NT2/D1 (cell line): ENCODE data around the gene XYLT1.

ENCODE experiments used
- DNase-seq: peaks from one replicate; pipeline ENCODE4 v3.0.0-alpha.2; 2011; ENCODE audit warnings: low read depth, low spot score
- H3K27me3 ChIP-seq: 2 replicates; pipeline ENCODE4 v1.6.0; 2011; ENCODE audit warnings: mild to moderate bottlenecking; ENCODE audit not compliant: insufficient read length, insufficient read depth
- H3K36me3 ChIP-seq: 2 replicates; pipeline ENCODE4 v1.6.1; 2011; ENCODE audit warnings: mild to moderate bottlenecking, low read length, mixed read lengths; ENCODE audit not compliant: insufficient read depth, insufficient read length
- H3K4me1 ChIP-seq: 2 replicates; pipeline ENCODE4 v1.5.1; 2011; ENCODE audit not compliant: insufficient read depth, insufficient read length
- H3K4me3 ChIP-seq: 2 replicates; pipeline ENCODE4 v1.5.1; 2011; ENCODE audit warnings: low read depth; ENCODE audit not compliant: insufficient read length
- H3K9ac ChIP-seq: 2 replicates; pipeline ENCODE4 v1.6.0; 2011; ENCODE audit warnings: low read depth; ENCODE audit not compliant: insufficient read length
- H3K9me3 ChIP-seq: 2 replicates; pipeline ENCODE4 v1.5.1; 2011; ENCODE audit warnings: mild to moderate bottlenecking, low read length; ENCODE audit not compliant: insufficient read depth
- SUZ12 ChIP-seq: IDR thresholded peaks from 2 replicates; pipeline ENCODE4 v1.6.1; 2011; ENCODE audit not compliant: insufficient read length, insufficient read depth; ENCODE audit errors: extremely low read depth
- YY1 ChIP-seq: IDR thresholded peaks from 2 replicates; pipeline ENCODE4 v1.6.1; 2011; ENCODE audit not compliant: insufficient read length, insufficient read depth
- ZNF274 ChIP-seq: IDR thresholded peaks from 2 replicates; pipeline ENCODE4 v1.6.1; 2011; ENCODE audit warnings: mild to moderate bottlenecking, low read depth, low read length

The XYLT1 gene

DNA sequence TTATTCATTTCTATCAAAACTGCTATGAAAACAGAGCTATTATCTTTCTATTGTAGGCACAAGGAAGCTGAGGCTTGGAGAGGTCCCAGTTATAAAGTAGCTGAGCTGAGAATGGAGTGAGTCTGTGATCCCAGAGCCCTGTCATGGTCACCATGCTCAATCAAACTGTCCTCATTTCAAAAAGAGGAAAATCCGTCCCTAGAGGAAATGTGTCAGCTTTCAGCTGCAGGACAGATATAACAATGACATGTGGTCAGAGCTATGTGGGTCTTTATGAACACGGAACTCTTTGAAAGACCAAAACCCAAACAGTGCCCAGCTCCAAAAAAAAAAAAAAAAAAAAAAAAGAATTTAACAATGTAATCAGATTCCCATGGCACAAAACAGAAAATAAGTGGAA, 266.1 kb downstream of the XYLT1 start:
- Histone ChIP-seq H3K27me3 (no peaks in the 10 kb centered on the region), H3K4me1 (peaks cover 6% of the 10 kb centered on the region), H3K9me3 (no peaks in the 10 kb centered on the region), H3K36me3 (no peaks in the 10 kb centered on the region), H3K4me3 (no peak overlapping the region), H3K9ac (no peak overlapping the region)
- no peak for TF ChIP-seq SUZ12
- no peak for TF ChIP-seq ZNF274
- TF ChIP-seq YY1, result no peak
- no peak for DNase-seq

DNA sequence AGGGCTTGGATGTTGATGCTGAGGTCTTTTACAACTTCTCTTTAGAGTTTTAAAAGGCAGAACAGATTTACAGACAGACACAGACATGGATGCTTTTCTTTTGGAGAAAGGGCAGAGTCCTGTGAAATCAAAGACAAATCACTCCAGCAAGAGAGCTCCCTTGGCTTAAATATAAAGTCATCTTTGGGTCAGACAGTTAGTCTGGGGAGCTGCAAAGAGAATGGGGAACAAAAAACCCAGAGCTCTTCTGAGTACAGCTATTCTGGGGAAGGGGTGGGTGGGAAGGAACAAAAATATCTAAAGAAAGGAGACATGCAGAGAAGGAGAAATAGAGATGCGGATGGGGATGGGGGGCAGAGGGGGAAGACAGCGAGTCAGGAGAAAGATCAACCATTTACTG, 266.6 kb downstream of the XYLT1 start:
- Histone ChIP-seq H3K9ac (no peak overlapping the region), H3K4me1 (peaks cover 6% of the 10 kb centered on the region), H3K9me3 (no peaks in the 10 kb centered on the region), H3K27me3 (no peaks in the 10 kb centered on the region), H3K4me3 (no peak overlapping the region), H3K36me3 (no peaks in the 10 kb centered on the region)
- TF ChIP-seq ZNF274, result no peak
- TF ChIP-seq SUZ12, result no peak
- TF ChIP-seq YY1, result no peak
- no peak for DNase-seq

DNA sequence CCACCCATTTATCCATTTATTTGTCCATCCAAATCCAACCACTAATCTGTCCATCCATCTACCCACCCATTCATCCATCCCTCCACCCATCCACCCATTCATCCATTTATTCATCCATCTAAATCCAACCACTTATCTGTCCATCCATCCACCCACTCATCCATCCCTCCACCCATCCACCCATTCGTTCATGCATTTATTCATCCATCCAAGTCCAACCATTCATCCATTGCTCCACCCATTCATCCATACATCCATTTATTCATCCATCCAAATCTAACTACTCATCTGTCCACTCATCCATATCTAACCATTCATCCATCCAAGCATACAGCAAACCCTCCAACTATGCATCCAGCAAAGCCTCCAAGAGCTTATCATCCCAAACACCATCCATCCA, 267.3 kb downstream of the XYLT1 start:
- no peak for TF ChIP-seq ZNF274
- no peak for TF ChIP-seq YY1
- no peak for TF ChIP-seq SUZ12
- Histone ChIP-seq H3K36me3 (no peaks in the 10 kb centered on the region), H3K9ac (no peak overlapping the region), H3K9me3 (no peaks in the 10 kb centered on the region), H3K27me3 (no peaks in the 10 kb centered on the region), H3K4me3 (no peak overlapping the region), H3K4me1 (peaks cover 6% of the 10 kb centered on the region)
- no peak for DNase-seq

DNA sequence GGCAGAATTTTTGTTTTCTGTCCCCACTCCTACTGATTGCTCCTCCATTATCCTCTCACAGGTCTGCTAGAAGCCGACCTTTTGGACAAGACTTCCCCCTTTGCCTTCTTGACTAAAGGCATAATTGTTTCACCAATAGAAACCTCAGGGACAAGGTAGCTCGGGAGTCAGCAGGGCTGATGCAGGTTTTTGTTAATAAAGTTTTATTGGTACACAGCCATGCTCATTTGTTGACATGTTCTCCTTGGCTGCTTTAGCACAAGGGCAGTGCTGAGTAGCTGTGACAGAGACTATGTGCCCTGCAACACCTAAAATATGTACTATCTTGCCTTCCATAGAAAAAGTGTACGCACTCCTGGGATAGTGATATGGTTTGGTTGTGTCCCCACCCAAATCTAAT, 271.6 kb downstream of the XYLT1 start:
- Histone ChIP-seq H3K36me3 (peaks cover 9% of the 10 kb centered on the region), H3K27me3 (no peaks in the 10 kb centered on the region), H3K9ac (no peak overlapping the region), H3K4me1 (no peaks in the 10 kb centered on the region), H3K9me3 (no peaks in the 10 kb centered on the region), H3K4me3 (no peak overlapping the region)
- no peak for DNase-seq
- no peak for TF ChIP-seq YY1
- TF ChIP-seq SUZ12, result no peak
- TF ChIP-seq ZNF274, result no peak

DNA sequence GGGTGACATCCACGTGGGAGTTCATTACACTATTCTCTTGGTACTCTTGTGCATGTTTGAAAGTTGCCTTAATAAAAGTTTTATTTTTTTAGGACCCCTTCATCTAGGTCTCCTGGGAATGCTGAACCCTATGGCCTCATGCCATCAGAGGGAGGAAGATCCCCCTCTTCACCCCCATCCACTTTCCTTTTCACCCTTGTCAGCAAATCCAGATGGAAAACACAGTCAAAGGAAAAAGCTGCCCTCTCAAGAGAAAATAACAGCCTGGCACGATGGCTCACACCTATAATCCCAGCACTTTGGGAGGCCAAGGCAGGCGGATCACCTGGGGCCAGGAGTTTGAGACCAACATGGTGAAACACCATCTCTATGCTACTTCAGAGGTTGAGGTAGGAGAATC, 274.2 kb downstream of the XYLT1 start:
- no peak for TF ChIP-seq SUZ12
- H3K4me3 ChIP-seq, result no peak overlapping the region
- peaks cover 3% of the 10 kb centered on the region for H3K4me1 ChIP-seq
- H3K27me3 ChIP-seq, result no peaks in the 10 kb centered on the region
- DNase-seq, result no peak
- peaks cover 9% of the 10 kb centered on the region for H3K36me3 ChIP-seq
- H3K9ac ChIP-seq, result no peak overlapping the region
- no peaks in the 10 kb centered on the region for H3K9me3 ChIP-seq

DNA sequence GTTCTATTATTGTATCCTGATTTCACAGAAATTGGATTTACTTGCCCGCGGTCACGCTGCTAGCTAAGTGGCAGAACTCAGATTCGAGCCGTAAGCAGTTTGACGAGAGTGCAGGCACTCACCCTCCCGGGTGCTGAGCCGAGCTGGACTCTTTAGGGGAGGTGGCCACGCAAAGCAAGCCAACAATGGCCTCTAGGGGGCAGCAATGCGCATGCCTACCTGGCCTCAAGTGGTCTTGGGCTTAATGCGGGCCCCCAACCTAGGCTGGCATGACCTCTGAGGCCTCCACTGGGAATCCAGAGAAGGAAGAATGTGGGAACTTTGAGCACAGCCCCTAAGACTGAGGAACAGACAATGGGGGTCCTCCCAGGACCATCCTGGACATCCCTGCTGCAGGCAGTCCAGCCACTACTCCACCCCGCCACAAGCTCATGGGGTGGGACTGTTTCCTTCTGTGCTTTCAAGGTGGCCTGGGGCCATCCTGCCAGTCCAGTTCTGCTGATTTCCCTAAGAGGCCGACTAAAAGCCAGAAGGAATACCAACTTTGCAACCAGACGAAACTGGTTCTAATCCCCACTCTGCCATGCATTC, 276.5 kb downstream of the XYLT1 start:
- TF ChIP-seq YY1 (no peak), SUZ12 (no peak), ZNF274 (no peak)
- Histone ChIP-seq H3K36me3 (peaks cover 9% of the 10 kb centered on the region), H3K27me3 (no peaks in the 10 kb centered on the region), H3K4me1 (peaks cover 3% of the 10 kb centered on the region), H3K4me3 (no peak overlapping the region), H3K9me3 (no peaks in the 10 kb centered on the region), H3K9ac (no peak overlapping the region)
- DNase-seq, result peak; percentile 69

DNA sequence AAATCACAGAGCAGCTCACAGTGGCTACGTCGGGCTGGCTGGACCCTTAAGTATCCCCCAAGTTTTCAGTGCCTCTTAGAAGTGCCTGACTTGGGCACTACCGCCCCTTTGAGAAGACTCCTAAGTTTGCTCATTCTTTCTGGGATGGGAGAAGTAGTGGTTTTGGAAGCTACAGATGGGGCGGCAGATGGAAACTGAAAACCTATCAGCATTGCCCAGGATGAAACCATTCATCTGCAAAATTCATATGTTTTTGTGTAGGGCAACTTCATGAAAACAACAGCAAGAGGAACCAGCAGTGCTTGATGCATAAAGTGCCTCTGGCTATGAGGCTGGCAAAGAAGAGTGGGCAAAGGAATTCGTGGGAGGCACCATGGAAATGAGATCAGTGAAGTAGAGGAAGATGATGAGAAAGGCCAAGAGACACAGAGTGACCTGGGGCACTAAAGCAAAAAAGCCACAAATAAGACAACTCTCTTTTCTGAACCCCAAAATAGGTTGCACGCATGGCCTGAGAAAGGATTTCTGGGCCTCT, 277.1 kb downstream of the XYLT1 start:
- no peak for DNase-seq
- peaks cover 3% of the 10 kb centered on the region for H3K4me1 ChIP-seq
- no peaks in the 10 kb centered on the region for H3K27me3 ChIP-seq
- peaks cover 9% of the 10 kb centered on the region for H3K36me3 ChIP-seq
- TF ChIP-seq ZNF274 (no peak), YY1 (no peak), SUZ12 (no peak)
- H3K4me3 ChIP-seq, result no peak overlapping the region
- H3K9ac ChIP-seq, result no peak overlapping the region
- H3K9me3 ChIP-seq, result no peaks in the 10 kb centered on the region

DNA sequence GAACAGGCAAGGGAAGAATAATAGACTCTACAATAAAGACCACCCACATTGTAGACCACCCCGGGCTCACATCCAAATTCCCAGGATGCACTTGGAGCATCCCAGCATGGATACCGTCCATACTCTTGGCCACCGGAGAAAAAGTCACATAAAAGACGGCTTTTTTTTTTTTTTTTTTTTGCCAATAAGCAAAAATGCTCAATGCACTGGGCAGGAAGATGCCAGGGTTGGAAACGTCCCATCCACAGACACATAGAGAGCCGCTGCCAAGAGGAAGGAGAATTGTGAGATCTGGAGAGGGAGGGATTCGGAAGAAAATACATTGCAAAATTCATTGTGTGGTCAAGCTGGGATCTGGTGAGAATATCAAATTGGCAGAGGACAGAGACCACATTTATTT, 286.7 kb downstream of the XYLT1 start:
- Histone ChIP-seq H3K27me3 (no peaks in the 10 kb centered on the region), H3K9ac (no peak overlapping the region), H3K36me3 (no peaks in the 10 kb centered on the region), H3K4me3 (no peak overlapping the region), H3K9me3 (no peaks in the 10 kb centered on the region), H3K4me1 (no peaks in the 10 kb centered on the region)
- TF ChIP-seq YY1 (no peak), SUZ12 (no peak), ZNF274 (no peak)
- no peak for DNase-seq
